Brain microvascular endothelial cell (primary cell): ENCODE results near the gene RUFY1.

Experiments used
- DNase-seq: peaks from one replicate; pipeline ENCODE4 v3.0.0-alpha.2; 2020
- H3K27ac ChIP-seq: fragments of 250-450 bp; sonication (Bioruptor Pico); 2 replicates; pipeline ENCODE4 v1.5.1; 2020; ENCODE audit warnings: mild to moderate bottlenecking, moderate library complexity
- H3K27me3 ChIP-seq: fragments of 250-450 bp; sonication (Bioruptor Pico); replicated peaks from 2 replicates; pipeline ENCODE4 v1.5.1; 2020; ENCODE audit warnings: mild to moderate bottlenecking
- H3K36me3 ChIP-seq: fragments of 250-450 bp; sonication (Bioruptor Pico); replicated peaks from 2 replicates; pipeline ENCODE4 v1.5.1; 2020; ENCODE audit warnings: mild to moderate bottlenecking
- H3K4me3 ChIP-seq: 2 replicates; pipeline ENCODE4 v1.5.1; 2011; ENCODE audit warnings: low read depth, mild to moderate bottlenecking, control low read depth, low read length, moderate library complexity
- in situ Hi-C: cut with HindIII; loops from 2 replicates; pipeline ENCODE4 v1.10.0; 2017; ENCODE audit warnings: low sequenced_read_pairs, low pct_ligation_motif_present
- TF ChIP-seq, protein P1 (sequence below): IDR thresholded peaks from 2 replicates; pipeline ENCODE4 v1.5.1; 2011; ENCODE audit warnings: low read depth, mild to moderate bottlenecking, moderate library complexity, low read length, control low read depth, inconsistent platforms; ENCODE audit errors: missing control alignments

RUFY1 gene

DNA sequence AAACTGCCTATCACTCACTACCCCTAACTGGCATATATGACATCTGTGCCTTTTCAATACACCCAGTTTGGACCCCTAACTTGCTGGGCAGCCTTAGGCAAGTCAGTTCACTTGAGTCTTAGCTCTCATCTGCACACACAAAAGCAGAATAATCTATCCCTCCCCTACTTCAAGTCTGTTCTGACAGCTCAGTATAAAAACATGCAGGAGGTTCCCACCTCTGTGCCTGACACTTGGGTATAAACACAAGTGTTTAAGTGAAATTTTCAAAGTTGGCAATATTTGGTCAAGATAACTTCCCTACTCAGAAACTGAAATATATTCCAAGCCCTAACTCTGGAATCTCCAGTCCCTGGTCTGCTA lies 60.5 kb downstream of the RUFY1 start:
- H3K27ac ChIP-seq = no peak overlapping the region
- DNase-seq = no peak
- in situ Hi-C loops = no loop called here
- peaks cover 83% of the 10 kb centered on the region for H3K36me3 ChIP-seq
- no peak overlapping the region for H3K4me3 ChIP-seq
- TF ChIP-seq, protein P1, sequence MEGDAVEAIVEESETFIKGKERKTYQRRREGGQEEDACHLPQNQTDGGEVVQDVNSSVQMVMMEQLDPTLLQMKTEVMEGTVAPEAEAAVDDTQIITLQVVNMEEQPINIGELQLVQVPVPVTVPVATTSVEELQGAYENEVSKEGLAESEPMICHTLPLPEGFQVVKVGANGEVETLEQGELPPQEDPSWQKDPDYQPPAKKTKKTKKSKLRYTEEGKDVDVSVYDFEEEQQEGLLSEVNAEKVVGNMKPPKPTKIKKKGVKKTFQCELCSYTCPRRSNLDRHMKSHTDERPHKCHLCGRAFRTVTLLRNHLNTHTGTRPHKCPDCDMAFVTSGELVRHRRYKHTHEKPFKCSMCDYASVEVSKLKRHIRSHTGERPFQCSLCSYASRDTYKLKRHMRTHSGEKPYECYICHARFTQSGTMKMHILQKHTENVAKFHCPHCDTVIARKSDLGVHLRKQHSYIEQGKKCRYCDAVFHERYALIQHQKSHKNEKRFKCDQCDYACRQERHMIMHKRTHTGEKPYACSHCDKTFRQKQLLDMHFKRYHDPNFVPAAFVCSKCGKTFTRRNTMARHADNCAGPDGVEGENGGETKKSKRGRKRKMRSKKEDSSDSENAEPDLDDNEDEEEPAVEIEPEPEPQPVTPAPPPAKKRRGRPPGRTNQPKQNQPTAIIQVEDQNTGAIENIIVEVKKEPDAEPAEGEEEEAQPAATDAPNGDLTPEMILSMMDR = no peak
- no peaks in the 10 kb centered on the region for H3K27me3 ChIP-seq

DNA sequence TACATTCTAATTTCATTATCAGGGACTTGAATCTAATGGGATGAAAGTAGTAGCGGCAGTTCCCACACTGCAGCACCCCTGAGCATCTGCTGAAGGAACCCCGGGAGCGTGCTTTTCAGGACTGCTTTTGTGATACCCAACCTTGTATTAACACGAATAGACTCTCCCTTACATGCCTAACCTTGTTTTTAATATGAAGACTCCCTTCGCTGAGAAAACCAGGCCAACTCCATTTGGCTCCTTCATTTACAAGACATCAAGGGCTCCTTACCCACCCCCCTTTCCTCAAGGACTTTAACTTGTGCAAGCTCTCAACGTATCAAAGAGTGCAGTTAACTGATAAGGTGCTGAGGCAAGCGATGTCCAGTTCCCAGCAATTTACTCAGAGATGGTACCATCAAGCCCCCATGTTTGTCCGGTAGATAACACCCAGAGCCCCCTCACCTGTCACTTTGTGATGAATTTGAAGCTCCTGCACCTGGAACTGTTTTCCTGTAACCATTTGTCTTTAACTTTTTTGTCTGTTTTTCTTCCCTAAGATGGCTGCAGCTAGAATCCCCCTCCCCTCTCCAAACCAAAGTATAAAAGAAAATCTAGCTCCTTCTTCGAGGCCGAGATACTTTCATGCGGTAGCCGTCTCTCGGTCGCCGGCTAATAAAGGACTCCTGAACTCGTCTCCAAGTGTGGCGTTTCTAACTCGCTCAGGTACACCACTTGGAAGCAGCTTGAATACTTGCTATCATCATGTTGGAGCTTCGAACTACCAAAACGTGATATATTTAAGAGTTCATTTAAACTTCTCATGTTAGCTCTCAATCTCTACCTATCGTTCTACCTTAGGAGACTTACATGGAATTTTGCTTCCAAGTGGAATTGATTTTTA lies 62.5 kb downstream of the RUFY1 start:
- DNase-seq = no peak
- TF ChIP-seq, protein P1 = no peak
- Histone ChIP-seq H3K27me3 (no peaks in the 10 kb centered on the region), H3K27ac (no peak overlapping the region), H3K4me3 (no peak overlapping the region), H3K36me3 (peaks cover 92% of the 10 kb centered on the region)
- in situ Hi-C loops = no loop called here

DNA sequence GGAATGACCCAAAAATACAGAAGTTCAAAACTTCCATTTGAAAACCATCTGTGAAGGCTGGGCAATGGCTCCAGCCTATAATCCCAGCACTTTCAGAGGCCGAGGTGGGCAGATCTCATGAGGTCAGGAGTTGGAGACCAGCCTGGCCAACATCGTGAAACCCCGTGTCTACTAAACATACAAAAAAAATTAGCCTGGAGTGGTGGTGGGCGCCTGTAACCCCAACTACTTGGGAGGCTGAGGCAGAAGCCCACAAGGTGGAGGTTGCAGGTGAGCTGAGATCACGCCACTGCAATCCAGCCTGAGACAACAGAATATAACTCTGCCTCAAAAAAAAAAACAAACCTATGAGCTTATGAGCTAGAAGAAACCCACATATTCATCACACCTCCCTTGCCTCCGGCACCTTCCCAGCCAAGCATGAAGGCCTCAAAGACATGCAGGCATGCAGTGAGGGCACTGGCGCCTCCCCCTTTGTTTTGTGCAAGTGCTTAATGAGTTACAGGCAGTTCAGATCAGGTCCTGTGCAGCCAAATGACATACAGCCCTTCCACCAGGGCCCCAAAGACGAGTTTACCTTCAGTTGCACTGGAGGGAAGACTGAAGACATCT lies 63.2 kb downstream of the RUFY1 start:
- no peak overlapping the region for H3K27ac ChIP-seq
- in situ Hi-C loops = no loop called here
- TF ChIP-seq, protein P1 = no peak
- no peak overlapping the region for H3K4me3 ChIP-seq
- peaks cover 94% of the 10 kb centered on the region for H3K36me3 ChIP-seq
- DNase-seq = no peak
- H3K27me3 ChIP-seq = no peaks in the 10 kb centered on the region

DNA sequence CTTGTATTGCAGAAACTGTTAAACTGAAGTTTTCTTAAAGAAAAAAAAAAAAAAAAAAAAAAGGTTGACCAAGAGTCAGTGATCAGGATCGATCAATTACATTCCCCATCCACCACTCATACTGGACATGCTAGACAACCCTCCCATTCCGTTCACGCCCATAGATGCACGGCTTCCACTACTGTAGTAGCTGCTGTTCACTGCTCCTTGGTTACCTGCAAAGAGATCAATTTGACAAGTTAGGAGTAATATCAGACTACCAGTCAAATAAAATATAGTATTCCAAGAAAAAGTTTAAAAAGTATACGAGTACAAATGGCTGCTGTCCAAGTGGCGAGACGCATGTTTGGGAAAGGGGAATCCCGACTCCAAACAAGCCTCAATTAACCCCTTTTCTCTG lies 64.4 kb downstream of the RUFY1 start:
- H3K27me3 ChIP-seq = no peaks in the 10 kb centered on the region
- peaks cover 89% of the 10 kb centered on the region for H3K36me3 ChIP-seq
- no peak overlapping the region for H3K4me3 ChIP-seq
- no peak for DNase-seq
- H3K27ac ChIP-seq = no peak overlapping the region
- TF ChIP-seq, protein P1 = no peak
- in situ Hi-C loops = no loop called here

DNA sequence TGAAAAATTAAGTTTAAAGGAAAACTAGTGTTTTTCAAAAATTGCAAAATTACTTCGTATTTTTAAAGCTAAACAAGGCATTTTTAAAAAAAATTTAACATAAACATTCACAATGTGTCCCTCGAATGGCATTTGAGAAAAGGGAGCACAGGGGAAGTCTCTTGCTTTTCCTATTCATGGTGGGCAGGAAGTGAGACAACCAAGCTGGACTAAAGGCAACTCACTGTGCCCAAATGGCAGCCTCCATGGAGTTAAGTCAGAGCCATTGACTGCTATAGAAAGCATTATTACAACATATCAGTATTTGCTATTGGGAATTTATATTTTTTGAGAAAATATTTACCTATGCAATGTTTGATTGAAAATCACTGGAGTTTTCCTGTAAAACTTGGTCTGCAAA lies 64.8 kb downstream of the RUFY1 start:
- Histone ChIP-seq H3K27ac (no peak overlapping the region), H3K27me3 (no peaks in the 10 kb centered on the region), H3K36me3 (peaks cover 86% of the 10 kb centered on the region), H3K4me3 (no peak overlapping the region)
- TF ChIP-seq, protein P1 = no peak
- in situ Hi-C loops = no loop called here
- no peak for DNase-seq
